A549 (cell line): ENCODE measurements around the gene LRG1.

Experiments
- CEBPB ChIP-seq, 2 experiments: fragments of >200 bp in 1 of 2; sonication (Bioruptor Twin) in 1 of 2; formaldehyde crosslinking in 1 of 2; IDR thresholded peaks; 2 replicates each; pipeline ENCODE4 v1.6.1; 2012 to 2016
- CHD2 ChIP-seq: fragments of 150-350 bp; IDR thresholded peaks from 2 replicates; pipeline ENCODE4 v1.6.1; 2014; ENCODE audit warnings: low read length; ENCODE audit not compliant: partially characterized antibody
- CTCF ChIP-seq: fragments of >200 bp; sonication (Bioruptor Twin); formaldehyde crosslinking; IDR thresholded peaks from 3 replicates; pipeline ENCODE4 v1.5.1; 2016
- EP300 ChIP-seq, 2 experiments: fragments of >200 bp; sonication (Bioruptor Twin); formaldehyde crosslinking; IDR thresholded peaks; 2 replicates in 1 of 2; 3 replicates in 1 of 2; pipeline ENCODE4 v1.6.1; 2016 to 2017
- MAFK ChIP-seq: fragments of 450-650 bp; IDR thresholded peaks from 2 replicates; pipeline ENCODE4 v1.6.1; 2014; ENCODE audit not compliant: partially characterized antibody
- MAX ChIP-seq: IDR thresholded peaks from 2 replicates; pipeline ENCODE4 v1.6.1; 2012
- POLR2A ChIP-seq: IDR thresholded peaks from 2 replicates; pipeline ENCODE4 v1.6.1; 2012; ENCODE audit warnings: mild to moderate bottlenecking, low read length
- REST ChIP-seq: fragments of 200-600 bp; sonication (generic); IDR thresholded peaks from 2 replicates; pipeline ENCODE4 v1.6.1; 2016; ENCODE audit warnings: antibody characterized with exemption, mild to moderate bottlenecking, moderate library complexity
- RFX5 ChIP-seq: fragments of 450-650 bp; IDR thresholded peaks from 2 replicates; pipeline ENCODE4 v1.7.1; 2014; ENCODE audit warnings: antibody characterized with exemption, mild to moderate bottlenecking, moderate library complexity
- SMC3 ChIP-seq: fragments of >200 bp; sonication (Bioruptor Twin); formaldehyde crosslinking; IDR thresholded peaks from 3 replicates; pipeline ENCODE4 v1.6.1; 2018; ENCODE audit warnings: inconsistent platforms
- USF2 ChIP-seq: fragments of 450-650 bp; IDR thresholded peaks from 2 replicates; pipeline ENCODE4 v1.6.1; 2014; ENCODE audit warnings: antibody characterized with exemption
- ZSCAN20 ChIP-seq: fragments of 250-450 bp; sonication (Bioruptor Pico); IDR thresholded peaks from 2 replicates; pipeline ENCODE4 v1.8.0; 2022; ENCODE audit warnings: mild to moderate bottlenecking, moderate library complexity

- TF ChIP-seq CTCF (no peak), MAX (no peak), POLR2A (no peak), REST (no peak), USF2 (no peak), ZSCAN20 (CRISPR knock-in tag) (no peak), SMC3 (no peak), MAFK (no peak), EP300 (IDR thresholded peaks at IDR 0.05) (no peak), CHD2 (no peak), CEBPB (IDR thresholded peaks at IDR 0.05) (no peak), RFX5 (no peak)
These were observed 48.4 kb downstream of the LRG1 start for GRCh38 chr19:4491446-4491845.
